OCI-LY1 (cell line): ENCODE results near the gene PLLP.

Experiments used
- CTCF ChIP-seq: fragments of 200-600 bp; sonication (generic), shearing (Covaris generic); IDR thresholded peaks from 2 replicates; pipeline ENCODE4 v1.5.1; 2017; ENCODE audit warnings: mild to moderate bottlenecking, antibody characterized with exemption, low read length, moderate library complexity, mixed read lengths
- EZH2 ChIP-seq: fragments of 200-600 bp; sonication (generic), shearing (Covaris generic); IDR thresholded peaks from 2 replicates; pipeline ENCODE4 v1.8.0; 2017; ENCODE audit warnings: borderline replicate concordance, mixed run types, mild to moderate bottlenecking, antibody characterized with exemption, low read length, moderate library complexity, mixed read lengths

GRCh38 chr16:57308041-57308440 lies 23.6 kb upstream of the PLLP start:
- no peak for TF ChIP-seq EZH2
- TF ChIP-seq CTCF, result no peak
